Fibroblast of pulmonary artery (primary cell): ENCODE results near the gene GPNMB.

Source experiments
- DNase-seq: peaks from one replicate; pipeline ENCODE4 v3.0.0-alpha.2; 2010; ENCODE audit warnings: low read depth
- H3K4me3 ChIP-seq: replicated peaks from 2 replicates; pipeline ENCODE4 v1.5.1; 2011; ENCODE audit warnings: low read depth, mild to moderate bottlenecking, control low read depth, low read length, moderate library complexity
- CTCF ChIP-seq: IDR thresholded peaks from 2 replicates; pipeline ENCODE4 v1.5.1; 2011; ENCODE audit warnings: mild to moderate bottlenecking, control low read depth, low read length, inconsistent platforms; ENCODE audit errors: missing control alignments

Gene GPNMB

GRCh38 chr7:23226844-23227450 is 19.6 kb upstream of the GPNMB start:
- TF ChIP-seq CTCF: no peak
- no peak overlapping the region for H3K4me3 ChIP-seq
- no peak for DNase-seq

DNA sequence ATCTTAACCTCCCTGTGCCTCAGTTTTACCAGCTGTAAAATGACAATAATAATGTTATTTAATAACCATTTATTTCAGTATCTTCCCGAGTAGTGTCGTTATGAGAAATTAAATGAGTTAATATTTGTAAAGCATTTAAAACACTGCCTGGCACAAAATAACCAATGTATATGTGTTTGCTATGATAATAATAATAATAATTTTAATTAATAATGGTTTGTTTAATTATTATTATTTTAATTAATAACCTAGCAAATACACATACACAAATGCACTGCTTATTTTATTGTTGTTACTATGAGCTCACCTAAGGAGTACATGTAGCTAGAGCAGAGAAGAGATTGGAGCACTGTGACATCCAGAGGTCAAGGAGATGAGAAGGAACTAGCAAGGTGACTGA is 18.2 kb upstream of the GPNMB start:
- no peak for TF ChIP-seq CTCF
- no peak for DNase-seq
- H3K4me3 ChIP-seq: no peak overlapping the region

DNA sequence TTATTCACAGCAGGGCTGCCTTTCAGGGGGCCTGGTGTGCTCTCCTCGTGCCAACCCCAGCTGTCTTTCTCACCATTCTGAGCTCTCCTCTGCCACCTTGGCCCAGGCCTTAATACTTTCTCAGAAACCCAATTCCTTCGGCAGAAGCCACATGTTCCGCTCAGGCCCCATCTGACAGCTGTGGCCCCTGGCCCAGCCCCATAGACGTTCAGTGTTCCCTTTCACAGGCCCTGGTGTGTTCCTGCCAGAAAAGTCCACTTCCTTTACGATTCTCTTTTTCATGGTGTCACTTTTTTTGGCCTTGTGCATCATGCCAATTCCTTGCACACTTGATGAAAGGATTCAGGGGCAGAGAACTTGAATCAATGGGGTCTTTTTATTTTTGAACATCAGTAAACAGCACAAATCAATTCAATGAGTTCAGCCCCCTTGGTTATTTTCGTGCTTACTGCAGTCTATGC is 15.9 kb upstream of the GPNMB start:
- TF ChIP-seq CTCF: no peak
- no peak for DNase-seq
- H3K4me3 ChIP-seq: no peak overlapping the region

DNA sequence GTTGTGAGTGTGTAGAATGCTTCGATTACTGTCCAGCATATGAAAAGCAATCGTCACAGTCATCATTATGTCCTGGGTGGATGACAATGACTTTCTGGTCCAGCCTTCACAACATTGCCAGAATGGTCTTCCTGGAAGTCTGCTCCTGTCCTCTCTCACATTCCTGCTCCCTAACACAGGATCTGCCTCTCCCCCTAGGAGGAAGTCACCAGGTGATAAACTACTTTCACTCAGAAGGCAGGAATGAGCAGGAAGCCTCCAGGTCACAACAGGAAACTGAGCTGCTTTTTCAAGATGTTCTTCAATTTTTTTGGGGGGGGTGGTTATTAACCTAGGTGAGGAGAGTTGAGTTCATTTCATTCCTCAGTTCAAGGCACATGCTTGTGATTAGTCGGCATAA is 13.6 kb upstream of the GPNMB start:
- TF ChIP-seq CTCF: no peak
- DNase-seq: no peak
- H3K4me3 ChIP-seq: no peak overlapping the region

DNA sequence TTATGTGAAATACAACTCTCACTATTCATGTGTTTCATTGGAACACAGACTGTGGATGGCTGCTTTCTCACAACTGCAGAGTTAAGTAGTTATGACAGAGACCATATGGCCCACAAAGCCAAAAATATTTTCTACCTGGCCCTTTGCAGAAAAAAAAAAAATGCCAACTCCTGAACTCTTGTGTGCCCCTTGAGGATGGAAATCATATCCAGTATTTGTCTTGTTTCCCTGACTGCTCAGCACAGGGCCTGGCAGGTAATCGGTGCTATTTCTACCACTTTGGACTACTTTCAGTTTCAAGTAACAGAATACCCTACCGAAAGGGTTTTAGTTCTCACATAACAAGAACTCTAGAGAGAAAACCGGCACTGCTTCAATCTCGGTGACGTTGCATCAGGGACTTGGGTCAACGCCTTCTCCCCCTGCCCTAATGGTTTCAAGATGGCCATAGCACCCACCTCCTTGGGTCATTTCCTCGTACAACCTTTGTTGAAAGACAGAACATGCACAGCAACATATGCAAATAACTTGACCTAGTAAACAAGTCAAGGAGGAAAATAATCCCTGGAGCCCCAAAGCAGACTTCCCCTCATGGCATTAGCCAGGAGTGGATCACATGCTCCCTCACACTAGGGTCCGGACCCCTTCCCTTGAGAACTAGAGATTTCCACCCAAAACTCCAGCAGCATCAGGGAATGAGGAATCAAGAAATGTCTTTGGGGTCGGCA is 11.8 kb upstream of the GPNMB start:
- no peak overlapping the region for H3K4me3 ChIP-seq
- TF ChIP-seq CTCF: no peak
- no peak for DNase-seq

DNA sequence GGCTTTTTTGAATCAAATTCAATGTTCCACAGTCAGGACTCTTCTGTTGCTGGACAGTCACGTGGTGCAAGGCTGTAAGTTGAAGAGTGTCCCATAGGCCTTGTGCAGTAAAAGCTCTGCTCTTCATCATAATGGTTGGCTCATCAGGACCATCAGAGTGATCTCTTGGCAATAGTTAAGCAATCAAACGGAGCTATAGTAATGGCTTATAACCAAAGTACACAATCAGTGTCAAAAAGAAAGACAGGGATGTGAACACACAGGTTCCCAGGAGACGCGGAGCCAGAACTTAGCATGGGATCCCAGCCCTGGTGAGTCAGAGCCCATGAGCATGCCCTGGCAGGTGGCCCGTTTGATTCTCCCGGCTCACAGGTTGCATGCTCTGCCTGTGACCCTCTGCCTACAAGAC is 10.8 kb upstream of the GPNMB start:
- no peak for TF ChIP-seq CTCF
- DNase-seq: peak; percentile 71
- no peak overlapping the region for H3K4me3 ChIP-seq

- TF ChIP-seq CTCF: no peak
- no peak overlapping the region for H3K4me3 ChIP-seq
- no peak for DNase-seq
Observed at GRCh38 chr7:23237000-23237399, 9.6 kb upstream of the GPNMB start.
